SH-SY5Y (cell line): Measurements from ENCODE around the gene PFKP.

Experiments
- GATA2 ChIP-seq: IDR thresholded peaks from 2 replicates; pipeline ENCODE4 v1.6.1; 2011; ENCODE audit warnings: mild to moderate bottlenecking, low read depth, low read length
- GATA3 ChIP-seq: IDR thresholded peaks from 2 replicates; pipeline ENCODE4 v1.6.1; 2011; ENCODE audit warnings: low read depth, mild to moderate bottlenecking, low read length, moderate library complexity

- no peak for TF ChIP-seq GATA2
- no peak for TF ChIP-seq GATA3
These were observed 66.6 kb downstream of the PFKP start for GRCh38 chr10:3133948-3134347.
